ENCODE results near the gene TSFM. TPM values are rescaled to one million over a fixed set of nuclear protein-coding genes. Genes with fewer than 3 reads are reported as not detected.

The TSFM gene
- total and polyA plus RNA-seq, 2 experiments from 2014 or later: 13.0 to 36.1 TPM

DNA sequence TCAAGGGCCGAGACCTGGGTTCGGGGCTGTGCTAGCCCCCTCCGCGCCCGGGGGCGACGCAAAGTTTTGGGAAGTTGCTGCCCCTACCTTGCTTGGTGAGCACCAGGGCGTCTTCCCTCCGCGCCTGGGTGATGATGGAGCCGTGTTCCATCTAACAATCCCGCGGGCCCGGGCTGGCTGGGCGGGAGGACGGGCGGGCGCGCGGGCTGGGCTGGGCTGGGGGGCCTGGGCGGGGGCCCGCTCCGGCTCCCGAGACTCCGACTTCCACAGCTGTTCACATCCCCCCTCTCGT lies 63.6 kb downstream of the TSFM start:
- 0% methylated on average over 11 to 19 of the region's 26 CpGs for WGBS, 2 experiments (ENCODE audit: low coverage in 1 of 2, low lambda C conversion rate in 2 of 2, missing lambda C conversion rate in 2 of 2)
- DNase-seq: no peak
- no peaks in the 10 kb centered on the region for H3K9me3 ChIP-seq (ENCODE audit: low read depth)
- peak overlapping the region; percentile 98 for H3K4me3 ChIP-seq
- no peaks in the 10 kb centered on the region for H3K36me3 ChIP-seq (ENCODE audit: low read depth)
- H2AFZ ChIP-seq: peak overlapping the region; percentile 86; the same call in 1 of the 2 replicates
- H3K9ac ChIP-seq: peak overlapping the region; percentile 98
- peak overlapping the region; percentile 98 for H3K27ac ChIP-seq
- H3F3A ChIP-seq (ENCODE audit: insufficient read depth): peaks cover 33% of the 10 kb centered on the region
- in situ Hi-C loops (cut with MboI): no loop called here
- H3K79me2 ChIP-seq (ENCODE audit: insufficient read depth): peaks cover 52% of the 10 kb centered on the region
- H3K4me1 ChIP-seq (ENCODE audit: insufficient read depth): peaks cover 32% of the 10 kb centered on the region
- TF ChIP-seq EZH2 (IDR thresholded peaks at IDR 0.05; ENCODE audit: insufficient read depth, poor library complexity, severe bottlenecking): no peak
- TF ChIP-seq EZH2phosphoT487 (IDR thresholded peaks at IDR 0.05; ENCODE audit: insufficient read depth, low read depth): no peak
- peaks cover 19% of the 10 kb centered on the region for H4K20me1 ChIP-seq (ENCODE audit: insufficient read depth)
- H3K9me2 ChIP-seq (ENCODE audit: insufficient read depth): no peaks in the 10 kb centered on the region
- H3K27me3 ChIP-seq (replicated peaks; ENCODE audit: insufficient read depth): no peaks in the 10 kb centered on the region
- H3K4me2 ChIP-seq (ENCODE audit: unreplicated experiment): peak overlapping the region; percentile 84

DNA sequence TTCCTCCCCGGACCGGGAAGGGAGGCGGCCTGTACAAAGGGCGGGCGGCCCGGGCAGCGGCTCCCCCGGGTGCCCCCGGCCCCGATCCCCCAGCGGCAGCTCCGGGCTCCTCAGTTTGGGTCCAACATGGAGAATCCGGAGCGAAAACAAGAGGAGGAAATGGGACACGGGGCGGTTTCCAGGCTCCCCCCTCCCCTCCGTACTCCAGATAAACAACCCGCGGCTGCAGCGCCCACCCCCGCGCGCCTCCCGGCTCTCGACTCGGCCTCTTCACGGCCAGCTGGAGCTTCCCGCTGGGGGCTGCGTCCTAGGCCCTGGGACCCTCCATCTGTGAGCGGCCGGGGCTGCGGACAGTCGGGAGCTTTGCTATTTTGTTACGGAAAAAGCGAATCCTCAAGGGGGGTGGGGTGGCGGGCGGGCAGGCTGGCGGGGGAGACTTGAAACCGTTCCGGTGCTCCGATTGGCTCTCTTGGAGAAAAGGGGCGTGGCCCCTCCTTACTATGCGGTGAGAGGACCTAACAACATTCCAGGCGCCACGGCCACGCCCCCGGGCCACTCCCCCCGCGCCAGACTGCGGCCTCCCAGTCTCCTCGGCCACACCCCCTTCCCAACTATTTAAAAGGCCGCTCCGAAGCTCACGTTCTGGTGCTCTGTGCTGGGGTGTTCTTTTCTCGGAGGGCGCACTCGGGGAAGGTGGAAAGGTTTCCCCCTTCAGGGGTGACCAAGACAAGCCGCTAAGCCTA lies 64.2 kb downstream of the TSFM start, which contains the start of gene CTDSP2:
CTDSP2 (minus strand) TSS at position 153 of the 743 bp plus-strand sequence. CDS start 294 bp downstream, outside the sequence.
- Histone ChIP-seq H3F3A (ENCODE audit: insufficient read depth) (peaks cover 28% of the 10 kb centered on the region), H3K27me3 (replicated peaks; ENCODE audit: insufficient read depth) (no peaks in the 10 kb centered on the region), H4K20me1 (ENCODE audit: insufficient read depth) (peaks cover 14% of the 10 kb centered on the region), H3K79me2 (ENCODE audit: insufficient read depth) (peaks cover 47% of the 10 kb centered on the region), H3K9ac (peak within 1 kb of the TSS; percentile 98), H3K9me3 (ENCODE audit: low read depth) (no peaks in the 10 kb centered on the region), H3K27ac (peak within 1 kb of the TSS; percentile 98), H3K4me3 (peak within 1 kb of the TSS; percentile 98), H3K4me2 (ENCODE audit: unreplicated experiment) (peak within 1 kb of the TSS; percentile 84), H2AFZ (peak within 1 kb of the TSS; percentile 86), H3K36me3 (ENCODE audit: low read depth) (no peaks in the 10 kb centered on the region), H3K9me2 (ENCODE audit: insufficient read depth) (no peaks in the 10 kb centered on the region), H3K4me1 (ENCODE audit: insufficient read depth) (peaks cover 27% of the 10 kb centered on the region)
- TF ChIP-seq EZH2 (IDR thresholded peaks at IDR 0.05; ENCODE audit: insufficient read depth, poor library complexity, severe bottlenecking) (no peak), EZH2phosphoT487 (IDR thresholded peaks at IDR 0.05; ENCODE audit: insufficient read depth, low read depth) (no peak)
- in situ Hi-C loops (cut with MboI): no loop called here
- 1 to 2% methylated on average over 28 to 52 of the region's 58 CpGs for WGBS, 2 experiments (ENCODE audit: low coverage in 1 of 2, low lambda C conversion rate in 2 of 2, missing lambda C conversion rate in 2 of 2)
- peak; percentile 99 for DNase-seq

MicroRNAs encoded within 50 kb of the gene (microRNA counts, 767-probe panel; counts per million panel counts)
- 7,367 counts per million, percentile 96 among the panel's probes with 10 or more counts for microRNA hsa-miR-26a-5p

Small RNA genes lying within 50 kb of the gene (microRNA-seq; reads per million reads assigned to microRNA genes)
- gene MIR26A2 (ENCODE audit: borderline number of aligned reads): 123 reads per million, percentile 50 among the genes with 10 or more reads in this experiment
- not detected for gene MIR6759 (ENCODE audit: borderline number of aligned reads)

Small RNA genes lying within 50 kb of the gene (small RNA-seq; reads per million reads assigned to genes)
- 0.37 reads per million for gene MIR26A2 (ENCODE audit: low read depth, low replicate concordance)
- gene RNU6-1083P (ENCODE audit: low read depth, low replicate concordance): not detected

Other genes with a start within 250 kb of the TSFM start
- 158 and 202 TPM in 2 replicates for gene DCTN2, start 235.6 kb upstream of the TSFM start, total RNA-seq (2014; rRNA removed; shearing (Covaris generic))
- gene DCTN2, start 235.6 kb upstream of the TSFM start, polyA plus RNA-seq (2016; fragmentation: Nextera tagmentation; extraction: Ambion mirVana): 141 and 144 TPM in 2 replicates
- gene KIF5A, start 232.7 kb upstream of the TSFM start, total RNA-seq (2014; rRNA removed; shearing (Covaris generic)): under 0.01 and 0.11 TPM in 2 replicates
- 0.15 and 0.18 TPM in 2 replicates for gene KIF5A, start 232.7 kb upstream of the TSFM start, polyA plus RNA-seq (2016; fragmentation: Nextera tagmentation; extraction: Ambion mirVana)
- 21.5 and 27.3 TPM in 2 replicates for gene PIP4K2C, start 191.6 kb upstream of the TSFM start, total RNA-seq (2014; rRNA removed; shearing (Covaris generic))
- gene PIP4K2C, start 191.6 kb upstream of the TSFM start, polyA plus RNA-seq (2016; fragmentation: Nextera tagmentation; extraction: Ambion mirVana): 20.7 and 22.5 TPM in 2 replicates
- 12.3 and 19.6 TPM in 2 replicates for gene DTX3, start 178.0 kb upstream of the TSFM start, total RNA-seq (2014; rRNA removed; shearing (Covaris generic))
- gene DTX3, start 178.0 kb upstream of the TSFM start, polyA plus RNA-seq (2016; fragmentation: Nextera tagmentation; extraction: Ambion mirVana): 7.7 and 8.7 TPM in 2 replicates
- 24.2 and 43.0 TPM in 2 replicates for gene ARHGEF25, start 171.4 kb upstream of the TSFM start, total RNA-seq (2014; rRNA removed; shearing (Covaris generic))
- gene ARHGEF25, start 171.4 kb upstream of the TSFM start, polyA plus RNA-seq (2016; fragmentation: Nextera tagmentation; extraction: Ambion mirVana): 0.24 and 0.60 TPM in 2 replicates
- gene B4GALNT1, start 149.6 kb upstream of the TSFM start, total RNA-seq (2014; rRNA removed; shearing (Covaris generic)): 7.8 and 8.6 TPM in 2 replicates
- 4.7 and 5.4 TPM in 2 replicates for gene B4GALNT1, start 149.6 kb upstream of the TSFM start, polyA plus RNA-seq (2016; fragmentation: Nextera tagmentation; extraction: Ambion mirVana)
- gene OS9, start 88.7 kb upstream of the TSFM start, total RNA-seq (2014; rRNA removed; shearing (Covaris generic)): 215 and 329 TPM in 2 replicates
- gene OS9, start 88.7 kb upstream of the TSFM start, polyA plus RNA-seq (2016; fragmentation: Nextera tagmentation; extraction: Ambion mirVana): 186 and 194 TPM in 2 replicates
- under 0.01 TPM in 1 of 2 replicates, not detected in the other for gene AGAP2, start 44.0 kb upstream of the TSFM start, total RNA-seq (2014; rRNA removed; shearing (Covaris generic))
- 0.11 TPM in 1 of 2 replicates, not detected in the other for gene AGAP2, start 44.0 kb upstream of the TSFM start, polyA plus RNA-seq (2016; fragmentation: Nextera tagmentation; extraction: Ambion mirVana)
- gene TSPAN31, start 37.7 kb upstream of the TSFM start, total RNA-seq (2014; rRNA removed; shearing (Covaris generic)): 70.8 and 112 TPM in 2 replicates
- gene TSPAN31, start 37.7 kb upstream of the TSFM start, polyA plus RNA-seq (2016; fragmentation: Nextera tagmentation; extraction: Ambion mirVana): 47.2 and 48.4 TPM in 2 replicates
- gene CDK4, start 30.5 kb upstream of the TSFM start, total RNA-seq (2014; rRNA removed; shearing (Covaris generic)): 133 and 152 TPM in 2 replicates
- 123 and 137 TPM in 2 replicates for gene CDK4, start 30.5 kb upstream of the TSFM start, polyA plus RNA-seq (2016; fragmentation: Nextera tagmentation; extraction: Ambion mirVana)
- 0.97 and 1.4 TPM in 2 replicates for gene MARCHF9, start 27.7 kb upstream of the TSFM start, total RNA-seq (2014; rRNA removed; shearing (Covaris generic))
- gene MARCHF9, start 27.7 kb upstream of the TSFM start, polyA plus RNA-seq (2016; fragmentation: Nextera tagmentation; extraction: Ambion mirVana): 0.18 TPM in 1 of 2 replicates, not detected in the other
- gene CYP27B1, start 15.7 kb upstream of the TSFM start, total RNA-seq (2014; rRNA removed; shearing (Covaris generic)): 0.86 and 1.0 TPM in 2 replicates
- gene CYP27B1, start 15.7 kb upstream of the TSFM start, polyA plus RNA-seq (2016; fragmentation: Nextera tagmentation; extraction: Ambion mirVana): 0.42 and 0.78 TPM in 2 replicates
- 3.7 and 7.3 TPM in 2 replicates for gene METTL1, start 10.7 kb upstream of the TSFM start, total RNA-seq (2014; rRNA removed; shearing (Covaris generic))
- gene METTL1, start 10.7 kb upstream of the TSFM start, polyA plus RNA-seq (2016; fragmentation: Nextera tagmentation; extraction: Ambion mirVana): 29.8 and 33.2 TPM in 2 replicates
- gene EEF1AKMT3, start 10.2 kb upstream of the TSFM start, total RNA-seq (2014; rRNA removed; shearing (Covaris generic)): 7.0 and 12.4 TPM in 2 replicates
- 15.0 and 15.7 TPM in 2 replicates for gene EEF1AKMT3, start 10.2 kb upstream of the TSFM start, polyA plus RNA-seq (2016; fragmentation: Nextera tagmentation; extraction: Ambion mirVana)
- gene AVIL, start 35.9 kb downstream of the TSFM start, total RNA-seq (2014; rRNA removed; shearing (Covaris generic)): 1.4 and 3.4 TPM in 2 replicates
- 1.9 and 2.4 TPM in 2 replicates for gene AVIL, start 35.9 kb downstream of the TSFM start, polyA plus RNA-seq (2016; fragmentation: Nextera tagmentation; extraction: Ambion mirVana)
- gene CTDSP2, start 63.9 kb downstream of the TSFM start, total RNA-seq (2014; rRNA removed; shearing (Covaris generic)): 97.3 and 109 TPM in 2 replicates
- gene CTDSP2, start 63.9 kb downstream of the TSFM start, polyA plus RNA-seq (2016; fragmentation: Nextera tagmentation; extraction: Ambion mirVana): 51.7 and 52.7 TPM in 2 replicates
- 8.0 and 14.8 TPM in 2 replicates for gene ATP23, start 158.8 kb downstream of the TSFM start, total RNA-seq (2014; rRNA removed; shearing (Covaris generic))
- 4.3 and 5.7 TPM in 2 replicates for gene ATP23, start 158.8 kb downstream of the TSFM start, polyA plus RNA-seq (2016; fragmentation: Nextera tagmentation; extraction: Ambion mirVana)

Data from GM23248 (cell line).